HCT116 (cell line): ENCODE results near the gene HECW1.

Experiments used
- CEBPB ChIP-seq: IDR thresholded peaks from 2 replicates; pipeline ENCODE4 v1.6.1; 2012; ENCODE audit warnings: low read depth
- CTCF ChIP-seq, 3 experiments: fragments of 200-600 bp in 1 of 3; sonication (generic) in 1 of 3; IDR thresholded peaks in 2 of 3; conservative IDR thresholded peaks in 1 of 3; 2 replicates each; pipeline ENCODE4 v1.5.1; 2012 to 2017; ENCODE audit warnings: low read depth in 2 of 3, low read length in 2 of 3, antibody characterized with exemption in 1 of 3, borderline replicate concordance in 1 of 3, control low read depth in 1 of 3, mild to moderate bottlenecking in 1 of 3, mixed read lengths in 1 of 3, mixed run types in 1 of 3, moderate library complexity in 1 of 3; ENCODE audit not compliant: insufficient read depth in 1 of 3
- ELF1 ChIP-seq: IDR thresholded peaks from 2 replicates; pipeline ENCODE4 v1.6.1; 2012; ENCODE audit warnings: low read depth, borderline replicate concordance
- EZH2 ChIP-seq: fragments of 200-600 bp; sonication (generic); IDR thresholded peaks from 2 replicates; pipeline ENCODE4 v1.6.1; 2017; ENCODE audit warnings: antibody characterized with exemption, mixed run types
- EZH2phosphoT487 ChIP-seq: fragments of 200-600 bp; IDR thresholded peaks from 2 replicates; pipeline ENCODE4 v1.6.1; 2018; ENCODE audit warnings: antibody characterized with exemption, borderline replicate concordance
- MAX ChIP-seq: IDR thresholded peaks from 2 replicates; pipeline ENCODE4 v1.6.1; 2012
- POLR2A ChIP-seq: IDR thresholded peaks from 2 replicates; pipeline ENCODE4 v1.7.0; 2011; ENCODE audit warnings: borderline replicate concordance; ENCODE audit not compliant: insufficient read depth, insufficient read length; ENCODE audit errors: extremely low read depth
- POLR2AphosphoS5 ChIP-seq: IDR thresholded peaks from 2 replicates; pipeline ENCODE4 v1.6.1; 2011; ENCODE audit warnings: mild to moderate bottlenecking, low read depth, low read length, moderate library complexity
- RAD21 ChIP-seq: IDR thresholded peaks from 2 replicates; pipeline ENCODE4 v1.6.1; 2012; ENCODE audit warnings: low read depth, mild to moderate bottlenecking
- REST ChIP-seq: IDR thresholded peaks from 2 replicates; pipeline ENCODE4 v1.6.1; 2012; ENCODE audit warnings: low read depth
- SRF ChIP-seq: IDR thresholded peaks from 2 replicates; pipeline ENCODE4 v1.6.1; 2012; ENCODE audit warnings: low read depth
- YY1 ChIP-seq: IDR thresholded peaks from 2 replicates; pipeline ENCODE4 v1.6.1; 2011; ENCODE audit warnings: low read length, low read depth, moderate library complexity, mild to moderate bottlenecking; ENCODE audit not compliant: insufficient replicate concordance; ENCODE audit errors: extremely low read depth
- ZNF274 ChIP-seq: fragments of 200-500 bp; sonication (Bioruptor generic); IDR thresholded peaks from 2 replicates; pipeline ENCODE4 v1.6.1; 2014; ENCODE audit warnings: mild to moderate bottlenecking, low read depth, low read length, inconsistent platforms

GRCh38 chr7:43108255-43109011, 4.0 kb upstream of the HECW1 start:
- TF ChIP-seq POLR2A (no peak), POLR2AphosphoS5 (no peak), CTCF (IDR thresholded peaks at IDR 0.05 in 2 of 3, conservative IDR thresholded peaks at IDR 0.05 in 1 of 3; ENCODE audit: borderline replicate concordance in 1 of 3, insufficient read depth in 1 of 3, low read depth in 2 of 3, low read length in 2 of 3) (peak; percentile 39 to 98 (median 87); a peak in 5 of 6 replicates), EZH2 (no peak), SRF (no peak), EZH2phosphoT487 (no peak), MAX (no peak), CEBPB (no peak), YY1 (no peak), REST (no peak), RAD21 (peak; percentile 62), ZNF274 (no peak), ELF1 (no peak)
